CD4-positive, alpha-beta T cell treated with Interleukin-17A for 4 hours (primary cell): ENCODE results near the gene S1PR2.
"Not testable (repeated sequence)": the region's sequence is repeated elsewhere in the genome, so short reads cannot be mapped to it uniquely, and the experiment has no call there.

ENCODE experiments used
- DNase-seq: peaks from one replicate; pipeline ENCODE4 v3.0.0-alpha.2; 2020; ENCODE audit warnings: mixed read lengths

The S1PR2 gene

GRCh38 chr19:10222201-10222890, 8.8 kb downstream of the S1PR2 start:
- no peak for DNase-seq

GRCh38 chr19:10220695-10221094, 10.4 kb downstream of the S1PR2 start:
- no peak for DNase-seq

DNA sequence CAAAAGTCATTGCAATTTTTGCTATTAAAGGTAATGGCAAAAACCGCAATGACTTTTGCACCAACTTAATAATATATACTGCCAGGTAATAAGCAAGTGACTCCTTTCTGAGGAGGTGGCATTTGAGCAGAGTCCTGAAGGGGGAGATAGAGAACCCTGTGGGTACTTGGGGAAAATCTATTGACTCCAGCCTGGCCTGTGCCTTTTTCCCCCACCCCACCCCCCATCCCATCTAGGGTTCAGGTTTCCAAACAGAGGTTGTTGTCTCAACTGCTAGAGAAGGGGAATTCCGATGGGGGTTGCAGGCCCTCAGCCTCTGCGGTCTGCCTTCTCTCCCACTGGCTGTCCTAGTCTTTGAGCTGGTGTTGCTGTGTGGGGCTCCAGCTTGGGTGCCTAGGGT, 11.5 kb downstream of the S1PR2 start:
- DNase-seq, result peak; percentile 40

- no peak for DNase-seq
Measured at GRCh38 chr19:10217085-10217484, 14.0 kb downstream of the S1PR2 start.

- DNase-seq, result no peak
Measured at GRCh38 chr19:10214784-10215183, 16.3 kb downstream of the S1PR2 start.

DNA sequence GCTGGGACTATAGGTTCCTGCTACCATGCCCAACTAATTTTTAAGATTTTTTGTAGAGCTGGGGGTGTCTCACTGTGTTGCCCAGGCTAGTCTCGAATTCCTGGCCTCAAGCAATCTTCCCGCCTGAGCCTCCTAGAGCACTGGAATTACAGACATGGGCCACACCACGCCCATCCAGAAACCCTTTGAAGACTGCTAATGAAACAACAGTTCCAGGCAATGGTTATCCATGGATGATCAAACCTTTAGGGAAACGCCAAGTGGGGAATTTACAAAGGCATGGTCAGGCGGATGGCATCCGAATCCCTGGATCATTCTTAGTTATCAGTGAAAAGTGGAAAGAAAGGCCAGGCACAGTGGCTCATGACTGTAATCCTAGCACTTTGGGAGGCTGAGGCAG, 19.4 kb downstream of the S1PR2 start:
- DNase-seq, result no peak

- no peak for DNase-seq
Measured at GRCh38 chr19:10211061-10211460, 20.1 kb downstream of the S1PR2 start.

DNA sequence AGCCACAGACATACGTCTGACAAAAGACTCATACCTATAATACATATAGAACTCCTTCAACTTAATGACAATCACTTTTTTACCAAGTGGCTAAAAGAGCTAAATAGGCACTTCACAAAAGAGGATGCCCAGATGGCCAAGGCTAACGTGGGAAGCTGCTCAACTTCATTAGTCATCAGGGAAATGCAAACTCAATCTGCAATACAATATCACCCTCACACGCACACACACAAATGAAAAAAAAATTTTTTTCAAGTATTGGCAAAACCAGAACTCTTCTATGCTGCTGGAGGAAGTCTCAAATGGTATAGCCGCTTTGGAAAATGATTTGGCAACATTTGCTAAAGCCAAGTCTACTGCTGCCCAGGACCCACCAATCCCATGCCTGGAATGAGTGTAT, 21.8 kb downstream of the S1PR2 start:
- DNase-seq, result no peak

DNA sequence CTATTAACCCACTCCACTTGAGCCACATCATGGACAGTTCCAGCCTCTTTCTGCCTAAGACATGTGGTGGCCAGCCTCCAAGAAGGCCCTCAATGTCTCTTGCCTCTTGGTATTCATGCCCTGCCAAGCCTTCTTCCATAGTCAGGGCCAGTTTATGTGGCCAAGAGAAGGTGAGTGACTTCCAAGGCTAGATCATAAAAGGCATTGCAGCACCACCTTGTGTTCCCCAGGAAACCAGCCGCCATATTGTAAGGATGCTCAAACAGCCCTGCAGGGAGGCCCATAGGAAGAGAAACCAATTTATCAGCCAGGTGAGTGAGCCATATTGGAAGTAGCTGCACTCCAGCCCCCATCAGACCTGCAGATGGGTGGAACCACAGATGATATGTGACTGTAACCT, 24.1 kb downstream of the S1PR2 start:
- no peak for DNase-seq

DNA sequence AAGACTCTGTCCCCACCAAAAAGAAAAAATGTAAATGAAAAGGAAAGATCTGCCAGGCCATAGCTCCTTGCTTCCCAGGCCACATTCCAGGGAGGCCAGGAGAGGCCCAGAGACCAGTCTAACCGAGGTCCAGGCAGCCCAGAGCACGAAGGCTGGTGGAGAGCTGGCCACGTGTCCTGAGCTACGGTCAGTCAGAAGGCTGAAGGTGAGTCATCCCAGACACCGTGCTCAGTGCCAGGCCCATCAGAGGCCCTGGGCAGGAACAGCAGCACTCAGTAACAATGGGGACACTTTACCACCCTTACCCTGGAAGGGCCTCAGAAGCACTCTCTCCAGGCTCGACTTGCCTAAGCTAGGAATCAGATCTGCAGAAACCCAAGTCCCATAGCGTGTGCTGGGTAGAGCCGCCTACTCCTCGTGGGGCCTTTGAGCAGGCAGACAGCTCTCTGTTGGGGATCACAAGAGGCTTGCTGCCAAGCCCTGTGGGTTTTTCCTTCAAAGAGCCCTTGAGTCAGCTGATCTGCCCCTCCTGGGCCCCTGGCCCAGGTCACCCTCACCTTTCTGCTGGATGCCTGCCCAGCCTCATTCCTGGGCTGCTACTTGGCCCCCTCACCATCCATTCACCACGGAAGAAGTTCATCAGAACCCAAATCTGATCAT, 24.8 kb downstream of the S1PR2 start:
- DNase-seq, result no peak

GRCh38 chr19:10205636-10206035, 25.5 kb downstream of the S1PR2 start:
- no peak for DNase-seq

DNA sequence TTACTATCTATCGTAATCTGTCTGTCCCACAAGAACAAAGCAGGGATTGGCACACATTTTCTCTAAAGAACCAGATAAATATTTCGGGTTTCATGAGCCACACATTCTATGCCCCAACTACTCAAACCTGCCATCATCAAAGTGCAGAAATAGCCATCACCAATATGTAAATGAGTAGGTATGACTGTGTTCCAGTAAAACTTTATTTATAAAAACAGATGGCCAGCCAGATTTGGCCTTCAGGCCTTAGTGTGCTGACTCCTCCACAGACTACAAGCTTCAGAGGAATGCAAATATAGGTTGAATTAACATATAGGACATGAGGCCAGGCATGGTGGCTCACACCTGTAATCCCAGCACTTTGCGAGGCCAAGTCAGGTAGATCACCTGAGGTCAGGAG, 27.4 kb downstream of the S1PR2 start:
- DNase-seq, result no peak

GRCh38 chr19:10201176-10201575, 30.0 kb downstream of the S1PR2 start:
- DNase-seq, result no peak

DNA sequence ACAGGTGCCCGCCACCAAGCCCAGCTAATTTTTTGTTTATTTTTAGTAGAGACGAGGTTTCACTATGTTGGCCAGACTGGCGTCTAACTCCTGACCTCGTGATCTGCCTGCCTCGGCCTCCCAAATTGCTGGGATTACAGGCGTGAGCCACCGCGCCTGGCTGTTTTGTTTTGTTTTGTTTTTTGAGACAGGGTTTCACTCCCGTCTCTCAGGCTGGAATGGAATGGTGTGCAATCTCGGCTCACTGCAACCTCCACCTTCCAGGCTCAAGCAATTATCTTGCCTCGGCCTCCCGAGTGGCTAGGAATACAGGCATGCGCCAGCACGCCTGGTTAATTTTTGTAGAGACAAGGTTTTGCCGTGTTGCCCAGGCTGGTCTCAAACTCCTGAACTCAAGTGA, 31.0 kb downstream of the S1PR2 start:
- DNase-seq, result not testable (repeated sequence)

- DNase-seq, result not testable (repeated sequence)
Measured at GRCh38 chr19:10198889-10199644, 32.1 kb downstream of the S1PR2 start.

- DNase-seq, result no peak
Measured at GRCh38 chr19:10195199-10195519, 36.0 kb downstream of the S1PR2 start.

DNA sequence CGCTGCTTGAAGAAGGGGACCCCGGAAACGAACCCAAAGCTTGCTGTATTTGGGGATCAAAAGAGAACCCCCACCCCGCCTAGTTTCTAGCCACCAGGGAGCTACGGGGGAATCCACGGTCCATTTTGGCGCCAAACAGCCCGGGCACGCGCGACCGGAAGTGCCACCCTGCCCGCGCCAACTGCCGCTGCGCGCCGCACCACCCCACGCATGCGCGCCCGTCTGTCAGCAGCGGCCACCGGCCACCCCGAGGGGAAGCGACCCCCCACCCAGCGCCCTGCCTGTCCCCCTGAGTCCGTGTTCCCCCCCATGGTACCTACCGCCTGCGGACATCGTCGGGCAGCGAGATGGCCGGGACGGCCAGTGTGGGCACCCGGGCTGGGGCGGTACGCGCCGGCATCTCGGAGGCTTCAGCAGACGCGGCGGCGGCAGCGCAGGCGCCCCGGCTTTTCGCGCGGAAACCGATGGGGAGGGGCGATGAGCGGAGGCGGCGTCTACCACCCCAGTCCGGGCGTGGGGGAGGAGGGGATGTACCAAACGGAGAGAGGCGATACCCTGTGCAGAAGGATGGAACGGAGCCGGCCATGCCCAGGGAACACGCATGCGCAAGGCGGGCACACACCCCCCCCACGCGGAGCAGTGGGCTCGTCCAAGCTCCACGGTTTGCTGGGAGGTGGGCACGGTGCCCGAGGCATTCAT, 36.5 kb downstream of the S1PR2 start, which contains the start of gene DNMT1:
Gene DNMT1 (minus strand): TSS at position 454 of the 699 bp plus-strand sequence. CDS start 54 bp downstream, at position 400.
- peak; percentile 97 for DNase-seq

DNA sequence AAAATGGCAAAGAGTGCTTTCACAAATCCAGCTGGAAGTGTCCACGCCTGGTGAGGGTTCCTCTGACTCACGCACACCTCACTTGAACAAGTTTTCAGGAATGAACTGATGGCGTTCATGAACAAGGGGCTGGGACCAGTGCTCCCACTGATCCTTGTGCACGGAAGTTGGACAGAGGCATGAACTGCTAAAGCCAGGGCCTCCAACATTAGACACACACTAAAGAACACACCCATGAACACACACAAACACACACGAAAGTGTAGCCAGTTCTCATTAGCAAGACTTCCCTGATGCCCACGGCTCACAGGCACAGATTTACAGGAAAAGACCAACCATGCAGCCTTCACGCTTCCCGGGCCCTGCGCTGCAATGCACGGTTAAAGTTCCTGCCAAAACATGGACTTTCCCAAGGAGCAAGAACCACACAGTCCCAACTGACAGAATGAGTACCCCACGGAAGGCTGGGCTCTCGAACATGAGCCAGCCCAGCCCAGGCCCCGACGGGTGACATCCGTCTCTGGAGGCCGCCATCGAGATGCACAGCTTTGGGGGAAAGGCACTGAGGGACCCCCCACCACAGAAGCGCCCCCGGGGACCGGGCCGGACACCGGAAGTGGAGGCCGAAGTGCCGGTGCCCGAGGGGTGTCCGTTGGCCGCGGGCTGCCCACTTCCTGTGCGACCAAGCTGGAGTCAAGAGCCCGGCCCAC, 37.2 kb downstream of the S1PR2 start:
- peak; percentile 28 for DNase-seq

GRCh38 chr19:10192922-10193321, 38.2 kb downstream of the S1PR2 start:
- DNase-seq, result no peak

DNA sequence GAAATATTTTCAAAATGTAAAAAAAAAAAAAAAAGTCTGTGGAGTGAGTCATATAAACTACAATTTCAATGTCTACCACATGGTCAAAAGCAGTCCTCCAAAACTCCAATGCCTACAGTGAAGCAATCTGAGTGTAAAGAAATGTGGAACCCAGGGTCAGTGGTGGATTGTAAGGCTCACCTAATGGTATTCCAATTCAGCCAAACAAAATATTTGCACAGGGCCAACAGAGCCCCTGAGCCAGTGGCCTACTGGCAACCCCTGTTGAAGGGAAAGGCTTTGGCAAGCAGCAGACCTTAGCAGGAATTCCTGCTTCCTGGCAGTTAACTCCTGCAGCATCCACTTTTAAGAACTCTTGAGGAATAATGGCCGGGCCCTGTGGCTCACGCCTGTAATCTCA, 39.8 kb downstream of the S1PR2 start:
- no peak for DNase-seq

- no peak for DNase-seq
Measured at GRCh38 chr19:10190026-10190425, 41.1 kb downstream of the S1PR2 start.

- no peak for DNase-seq
Measured at GRCh38 chr19:10189616-10190015, 41.5 kb downstream of the S1PR2 start.

DNA sequence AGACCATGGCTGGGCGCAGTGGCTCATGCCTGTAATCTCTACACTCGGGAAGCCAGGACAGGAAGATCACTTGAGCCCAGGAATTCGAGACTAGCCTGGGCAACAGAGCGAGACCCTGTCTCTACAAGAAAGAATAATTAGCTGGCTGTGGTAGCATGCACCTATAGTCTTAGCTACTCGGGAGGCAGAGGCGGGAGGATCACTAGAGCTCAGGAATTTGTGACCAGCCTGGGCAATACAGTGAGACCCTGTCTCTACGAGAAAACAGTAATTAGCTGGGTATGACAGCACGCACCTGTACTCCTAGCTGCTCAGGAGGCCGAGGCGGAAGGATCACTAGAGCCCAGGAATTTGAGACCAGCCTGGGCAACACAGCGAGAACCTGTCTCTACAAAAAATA, 43.8 kb downstream of the S1PR2 start:
- no peak for DNase-seq
